HEK293T (cell line): ENCODE data around the gene APLP2.

Source experiments
- ARNT ChIP-seq: fragments of 450-650 bp; IDR thresholded peaks from 2 replicates; pipeline ENCODE4 v1.6.1; 2017; ENCODE audit warnings: mild to moderate bottlenecking
- BHLHE40 ChIP-seq: fragments of 450-650 bp; IDR thresholded peaks from 2 replicates; pipeline ENCODE4 v1.6.1; 2016; ENCODE audit warnings: mild to moderate bottlenecking, moderate library complexity, borderline replicate concordance
- CTBP1 ChIP-seq: fragments of 450-650 bp; IDR thresholded peaks from 2 replicates; pipeline ENCODE4 v1.6.1; 2016; ENCODE audit warnings: borderline replicate concordance
- ELF4 ChIP-seq: fragments of 450-650 bp; IDR thresholded peaks from 2 replicates; pipeline ENCODE4 v1.6.1; 2017; ENCODE audit warnings: antibody characterized with exemption
- FOXA1 ChIP-seq: fragments of 450-650 bp; IDR thresholded peaks from 2 replicates; pipeline ENCODE4 v1.6.1; 2016; ENCODE audit warnings: mild to moderate bottlenecking
- FOXK2 ChIP-seq: fragments of 450-650 bp; IDR thresholded peaks from 2 replicates; pipeline ENCODE4 v1.6.1; 2016; ENCODE audit warnings: mild to moderate bottlenecking
- FOXM1 ChIP-seq: fragments of 450-650 bp; IDR thresholded peaks from 2 replicates; pipeline ENCODE4 v1.6.1; 2017; ENCODE audit warnings: mild to moderate bottlenecking, borderline replicate concordance
- HDGF ChIP-seq: fragments of 450-650 bp; IDR thresholded peaks from 2 replicates; pipeline ENCODE4 v1.6.1; 2017; ENCODE audit warnings: antibody characterized with exemption, borderline replicate concordance
- NFRKB ChIP-seq: fragments of 450-650 bp; IDR thresholded peaks from 2 replicates; pipeline ENCODE4 v1.6.1; 2016; ENCODE audit warnings: mild to moderate bottlenecking, moderate library complexity
- PKNOX1 ChIP-seq: fragments of 450-650 bp; IDR thresholded peaks from 2 replicates; pipeline ENCODE4 v1.6.1; 2016
- SP1 ChIP-seq: fragments of 450-650 bp; IDR thresholded peaks from 2 replicates; pipeline ENCODE4 v1.6.1; 2017
- SUZ12 ChIP-seq: fragments of 450-650 bp; IDR thresholded peaks from 2 replicates; pipeline ENCODE4 v1.6.1; 2016; ENCODE audit warnings: mild to moderate bottlenecking
- TARDBP ChIP-seq: fragments of 450-650 bp; IDR thresholded peaks from 2 replicates; pipeline ENCODE4 v1.6.1; 2016

- no peak for TF ChIP-seq HDGF
- TF ChIP-seq ARNT: no peak
- no peak for TF ChIP-seq FOXK2
- no peak for TF ChIP-seq BHLHE40
- TF ChIP-seq NFRKB: no peak
- no peak for TF ChIP-seq SP1
- no peak for TF ChIP-seq ELF4
- no peak for TF ChIP-seq PKNOX1
- no peak for TF ChIP-seq TARDBP
- TF ChIP-seq FOXA1: no peak
- no peak for TF ChIP-seq CTBP1
- TF ChIP-seq FOXM1: no peak
- TF ChIP-seq SUZ12: no peak
Observed at GRCh38 chr11:130145975-130146776, 76.5 kb downstream of the APLP2 start.
